Karpas-422 (cell line): ENCODE measurements around the gene NRP2. TPM values are rescaled to one million over a fixed set of nuclear protein-coding genes. Genes with fewer than 3 reads are reported as not detected.

Experiments used
- DNase-seq: peaks from one replicate; pipeline ENCODE4 v3.0.0-alpha.2; 2015
- H2AFZ ChIP-seq: fragments of 200-600 bp; sonication (generic); 2 replicates; pipeline ENCODE4 v1.6.1; 2014; ENCODE audit warnings: antibody characterized with exemption, low read length, mixed read lengths
- H3K27ac ChIP-seq: fragments of 200-600 bp; sonication (generic); 2 replicates; pipeline ENCODE4 v1.5.1; 2014; ENCODE audit warnings: mild to moderate bottlenecking, low read length, moderate library complexity
- H3K27me3 ChIP-seq: fragments of 200-600 bp; sonication (generic); 2 replicates; pipeline ENCODE4 v1.6.1; 2014; ENCODE audit warnings: low read length, mixed read lengths
- H3K36me3 ChIP-seq: fragments of 200-600 bp; sonication (generic); 2 replicates; pipeline ENCODE4 v1.6.1; 2014; ENCODE audit warnings: low read length, mixed read lengths; ENCODE audit not compliant: insufficient read depth
- H3K4me1 ChIP-seq: fragments of 200-600 bp; sonication (generic); 2 replicates; pipeline ENCODE4 v1.6.1; 2014; ENCODE audit warnings: mild to moderate bottlenecking, low read length, mixed read lengths
- H3K4me2 ChIP-seq: fragments of 200-600 bp; sonication (generic); 2 replicates; pipeline ENCODE4 v1.6.1; 2014; ENCODE audit warnings: low read length, low read depth, mild to moderate bottlenecking; ENCODE audit not compliant: poor library complexity, severe bottlenecking
- H3K4me3 ChIP-seq: fragments of 200-600 bp; sonication (generic); 2 replicates; pipeline ENCODE4 v1.5.1; 2014; ENCODE audit warnings: mild to moderate bottlenecking, antibody characterized with exemption, low read length, mixed read lengths
- H3K79me2 ChIP-seq: fragments of 200-600 bp; sonication (generic); 2 replicates; pipeline ENCODE4 v1.6.1; 2014; ENCODE audit warnings: mild to moderate bottlenecking, low read length, mixed read lengths
- H3K9ac ChIP-seq: fragments of 200-600 bp; sonication (generic); 2 replicates; pipeline ENCODE4 v1.6.0; 2014; ENCODE audit warnings: low read length
- H3K9me2 ChIP-seq: fragments of 200-600 bp; sonication (generic), shearing (Covaris generic); replicated peaks from 2 replicates; pipeline ENCODE4 v1.6.0; 2014; ENCODE audit warnings: mild to moderate bottlenecking, low read length, moderate library complexity; ENCODE audit not compliant: insufficient read depth
- H3K9me3 ChIP-seq: fragments of 300-700, 200-600 bp; sonication (generic); 2 replicates; pipeline ENCODE4 v1.6.1; 2014; ENCODE audit warnings: low read length, mixed read lengths
- H4K20me1 ChIP-seq: fragments of 200-600 bp; sonication (generic); 2 replicates; pipeline ENCODE4 v1.6.1; 2014; ENCODE audit warnings: mild to moderate bottlenecking, antibody characterized with exemption, low read length, low read depth; ENCODE audit not compliant: insufficient read depth
- total RNA-seq: library from RNA; depleted of rRNA; stranded (reverse); fragments of >200 nt; shearing (Covaris generic); gene quantifications from 2 replicates; pipeline ENCODE4 v1.2.3, GENCODE V29; 2014; ENCODE audit warnings: low replicate concordance

NRP2 gene
- total RNA-seq, 1 experiment from 2014 or later = 4.4 TPM

DNA sequence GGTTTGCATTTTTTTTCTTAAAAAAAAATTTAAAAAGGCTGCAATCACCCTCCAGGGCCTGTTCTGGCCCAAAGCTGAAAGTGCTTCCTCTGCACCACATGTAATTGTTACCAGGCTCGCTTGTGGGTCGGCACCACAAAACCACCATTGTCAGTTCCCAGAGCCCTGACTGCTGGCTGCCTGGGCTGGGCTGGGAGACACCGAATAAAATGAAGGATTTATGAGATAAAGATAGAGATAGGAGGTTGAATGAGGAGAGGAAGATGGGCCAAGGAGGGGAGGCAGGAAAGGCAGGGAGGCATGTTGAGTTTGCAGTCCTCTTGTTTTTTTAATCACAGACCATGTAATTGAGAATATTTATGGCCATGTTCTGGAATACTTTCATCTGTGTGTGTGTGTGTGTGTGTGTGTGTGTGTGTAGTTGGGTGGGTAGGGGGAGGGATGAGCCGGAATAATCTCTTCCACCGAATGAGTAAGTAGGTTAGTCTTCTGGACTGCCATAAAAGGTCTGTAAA, 14.7 kb downstream of the NRP2 start:
- Histone ChIP-seq H3K4me3 (no peak overlapping the region), H3K9ac (no peak overlapping the region), H3K79me2 (no peaks in the 10 kb centered on the region), H3K36me3 (no peaks in the 10 kb centered on the region), H3K9me3 (no peaks in the 10 kb centered on the region), H4K20me1 (no peaks in the 10 kb centered on the region), H3K4me2 (no peak overlapping the region), H3K9me2 (no peaks in the 10 kb centered on the region), H2AFZ (no peak overlapping the region), H3K27me3 (no peaks in the 10 kb centered on the region), H3K27ac (no peak overlapping the region), H3K4me1 (peaks cover 21% of the 10 kb centered on the region)
- DNase-seq = no peak

DNA sequence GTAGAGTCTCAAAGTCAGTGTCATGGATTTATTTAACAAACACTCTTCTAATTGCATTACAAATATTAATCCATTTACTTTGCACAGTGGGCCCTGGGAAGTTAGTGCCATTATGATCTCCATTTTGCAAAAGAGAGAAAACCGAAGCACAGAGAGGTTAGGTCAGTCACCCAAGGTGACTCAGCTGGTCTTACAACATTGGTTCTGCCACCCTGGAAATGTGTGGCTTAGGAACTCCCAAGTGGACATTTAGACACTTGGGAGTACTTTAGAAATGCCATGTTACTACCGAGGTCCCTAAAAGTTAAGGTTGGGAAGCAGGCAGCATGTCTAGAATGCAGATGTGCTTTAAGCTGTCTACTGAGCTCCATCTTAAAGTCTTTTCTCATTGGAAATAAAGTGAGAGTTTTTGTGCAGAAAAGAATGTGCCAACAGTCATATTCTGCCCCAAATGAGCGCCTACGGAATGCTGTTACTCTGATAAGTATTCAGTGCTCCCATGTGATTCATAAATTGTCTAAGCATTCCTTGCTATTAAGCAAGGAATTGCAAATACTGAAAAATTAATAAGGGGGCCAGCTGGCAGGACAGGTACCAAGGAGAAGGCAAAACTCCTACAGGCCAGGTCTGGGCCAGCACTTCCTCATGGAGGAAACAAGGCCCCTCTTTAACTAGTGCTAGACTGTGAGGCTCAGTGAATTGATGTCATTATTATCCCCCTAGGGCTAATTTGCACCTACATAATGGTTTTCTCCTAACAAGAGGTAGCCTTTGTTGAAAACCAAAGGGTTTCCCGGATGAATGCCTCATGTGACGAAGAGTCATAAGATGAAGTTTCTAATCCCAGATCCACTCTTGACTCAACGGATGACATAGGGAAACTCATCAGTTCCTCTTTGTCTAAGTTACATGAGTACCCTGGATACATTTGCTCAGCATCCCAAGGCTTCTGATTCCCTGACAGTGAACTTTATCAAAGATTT, 16.3 kb downstream of the NRP2 start:
- no peaks in the 10 kb centered on the region for H3K79me2 ChIP-seq
- no peak for DNase-seq
- no peak overlapping the region for H3K4me3 ChIP-seq
- no peaks in the 10 kb centered on the region for H3K27me3 ChIP-seq
- H3K36me3 ChIP-seq = no peaks in the 10 kb centered on the region
- H3K4me1 ChIP-seq = peaks cover 21% of the 10 kb centered on the region
- no peaks in the 10 kb centered on the region for H3K9me3 ChIP-seq
- no peak overlapping the region for H2AFZ ChIP-seq
- H3K27ac ChIP-seq = no peak overlapping the region
- no peaks in the 10 kb centered on the region for H4K20me1 ChIP-seq
- H3K4me2 ChIP-seq = no peak overlapping the region
- H3K9me2 ChIP-seq = no peaks in the 10 kb centered on the region
- no peak overlapping the region for H3K9ac ChIP-seq

- H3K4me3 ChIP-seq = peak overlapping the region; percentile 13; the same call in 1 of the 2 replicates
- peak overlapping the region; percentile 61 for H3K4me2 ChIP-seq
Measured at GRCh38 chr2:205699515-205700289, 17.4 kb downstream of the NRP2 start.

GRCh38 chr2:205700331-205701132, 18.2 kb downstream of the NRP2 start:
- no peaks in the 10 kb centered on the region for H3K36me3 ChIP-seq
- H3K4me2 ChIP-seq = peak overlapping the region; percentile 61
- H3K9ac ChIP-seq = peak overlapping the region; percentile 22
- H2AFZ ChIP-seq = peak overlapping the region; percentile 59; the same call in 1 of the 2 replicates
- H3K79me2 ChIP-seq = no peaks in the 10 kb centered on the region
- H3K27ac ChIP-seq = no peak overlapping the region
- H4K20me1 ChIP-seq = no peaks in the 10 kb centered on the region
- no peaks in the 10 kb centered on the region for H3K27me3 ChIP-seq
- H3K9me3 ChIP-seq = no peaks in the 10 kb centered on the region
- H3K4me1 ChIP-seq = peaks cover 21% of the 10 kb centered on the region
- peak overlapping the region; percentile 13; the same call in 1 of the 2 replicates for H3K4me3 ChIP-seq
- H3K9me2 ChIP-seq = no peaks in the 10 kb centered on the region
- peak; percentile 56 for DNase-seq

More at GRCh38 chr2:205699515-205700289, 17.4 kb downstream of the NRP2 start:
- H3K9me2 ChIP-seq = no peaks in the 10 kb centered on the region
- H3K4me1 ChIP-seq = peaks cover 21% of the 10 kb centered on the region
- no peaks in the 10 kb centered on the region for H3K27me3 ChIP-seq
- peak overlapping the region; percentile 59; the same call in 1 of the 2 replicates for H2AFZ ChIP-seq
- peak overlapping the region; percentile 22 for H3K9ac ChIP-seq
- H3K36me3 ChIP-seq = no peaks in the 10 kb centered on the region
- H3K79me2 ChIP-seq = no peaks in the 10 kb centered on the region
- DNase-seq = peak; percentile 53
- no peaks in the 10 kb centered on the region for H3K9me3 ChIP-seq
- H4K20me1 ChIP-seq = no peaks in the 10 kb centered on the region
- H3K27ac ChIP-seq = no peak overlapping the region

GRCh38 chr2:205701509-205701908, 19.2 kb downstream of the NRP2 start:
- no peak overlapping the region for H3K9ac ChIP-seq
- DNase-seq = no peak
- no peaks in the 10 kb centered on the region for H3K79me2 ChIP-seq
- no peaks in the 10 kb centered on the region for H3K36me3 ChIP-seq
- no peak overlapping the region for H3K4me2 ChIP-seq
- no peaks in the 10 kb centered on the region for H3K27me3 ChIP-seq
- H3K9me3 ChIP-seq = no peaks in the 10 kb centered on the region
- H4K20me1 ChIP-seq = no peaks in the 10 kb centered on the region
- no peak overlapping the region for H3K27ac ChIP-seq
- no peak overlapping the region for H2AFZ ChIP-seq
- H3K4me1 ChIP-seq = peaks cover 30% of the 10 kb centered on the region
- no peaks in the 10 kb centered on the region for H3K9me2 ChIP-seq
- no peak overlapping the region for H3K4me3 ChIP-seq

DNA sequence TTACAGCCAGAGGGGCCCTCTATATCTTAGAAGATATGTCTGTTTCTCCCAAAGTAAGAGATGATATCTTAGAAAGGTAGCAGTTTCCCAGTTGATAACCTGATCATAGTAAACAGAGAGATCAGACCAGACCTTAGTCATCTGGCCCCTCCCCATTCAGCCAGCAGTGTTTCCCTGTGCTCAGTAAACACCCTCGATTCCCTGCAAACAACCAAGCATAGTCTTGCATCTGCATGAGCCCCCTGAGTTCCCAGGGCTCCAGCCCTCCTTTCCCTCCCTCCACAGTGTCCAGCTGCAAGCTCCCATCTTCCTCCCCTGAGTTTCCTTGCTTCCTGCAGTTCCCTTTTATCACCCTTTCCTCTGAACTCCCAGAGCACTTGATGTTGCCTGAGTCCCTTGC, 20.3 kb downstream of the NRP2 start:
- DNase-seq = no peak
- H2AFZ ChIP-seq = no peak overlapping the region
- no peaks in the 10 kb centered on the region for H4K20me1 ChIP-seq
- H3K4me1 ChIP-seq = peaks cover 40% of the 10 kb centered on the region
- no peaks in the 10 kb centered on the region for H3K9me2 ChIP-seq
- H3K27ac ChIP-seq = no peak overlapping the region
- H3K9me3 ChIP-seq = no peaks in the 10 kb centered on the region
- H3K9ac ChIP-seq = no peak overlapping the region
- no peaks in the 10 kb centered on the region for H3K79me2 ChIP-seq
- H3K36me3 ChIP-seq = no peaks in the 10 kb centered on the region
- H3K4me3 ChIP-seq = no peak overlapping the region
- no peak overlapping the region for H3K4me2 ChIP-seq
- no peaks in the 10 kb centered on the region for H3K27me3 ChIP-seq

DNA sequence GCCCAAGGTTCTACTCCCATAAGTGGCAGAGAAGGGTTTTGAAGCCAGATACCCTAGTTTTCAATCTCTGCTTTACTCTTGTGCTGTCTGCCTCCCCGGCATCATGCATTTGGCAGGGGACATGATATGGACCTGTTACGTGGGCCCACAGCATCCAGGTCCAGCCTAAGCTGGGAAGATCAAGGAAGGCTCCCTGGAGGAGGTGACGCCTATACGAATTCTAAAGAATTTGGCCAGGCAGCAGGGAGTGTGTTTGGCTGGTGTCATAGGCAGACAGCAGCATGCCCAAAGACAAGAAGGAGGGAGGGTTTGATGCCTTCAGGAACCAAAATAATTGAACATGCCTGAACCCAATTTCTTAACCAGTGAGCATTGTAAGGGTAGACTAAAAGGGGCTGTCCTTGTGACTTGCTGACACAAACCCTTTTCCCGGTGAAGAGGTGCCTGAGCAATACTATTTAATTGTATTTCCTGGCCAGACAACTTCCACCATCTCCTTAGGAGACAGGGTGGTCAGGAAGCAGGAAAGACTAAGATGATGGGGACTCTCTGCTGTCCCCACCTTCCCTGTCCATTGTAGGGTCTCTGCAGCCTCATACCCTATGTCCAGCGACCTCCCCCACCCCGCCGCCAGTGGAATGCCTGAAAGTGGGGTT, 21.3 kb downstream of the NRP2 start:
- Histone ChIP-seq H3K79me2 (no peaks in the 10 kb centered on the region), H3K4me2 (no peak overlapping the region), H3K9me3 (no peaks in the 10 kb centered on the region), H3K4me3 (no peak overlapping the region), H3K27ac (no peak overlapping the region), H3K4me1 (peaks cover 43% of the 10 kb centered on the region), H3K36me3 (no peaks in the 10 kb centered on the region), H3K27me3 (no peaks in the 10 kb centered on the region), H4K20me1 (no peaks in the 10 kb centered on the region), H3K9ac (no peak overlapping the region), H2AFZ (no peak overlapping the region), H3K9me2 (no peaks in the 10 kb centered on the region)
- DNase-seq = no peak
